Suprapubic skin (tissue), 4 donors: ENCODE data around the gene FAM120B. TPM values are rescaled to one million over a fixed set of nuclear protein-coding genes. Genes with fewer than 3 reads are reported as not detected.

Experiments
- DNase-seq, 2 donors: peaks; one replicate each; pipeline ENCODE4 v3.0.0-alpha.2; 2019; ENCODE audit warnings: low spot score in 2 of 2
- H3K27ac ChIP-seq: fragments of 200-600 bp; sonication (generic); one replicate; pipeline ENCODE4 v1.5.1; 2019
- H3K27me3 ChIP-seq: fragments of 200-600 bp; sonication (generic); one replicate; pipeline ENCODE4 v1.5.1; 2019
- H3K36me3 ChIP-seq: fragments of 200-600 bp; sonication (generic); one replicate; pipeline ENCODE4 v1.5.1; 2019
- H3K4me1 ChIP-seq: fragments of 200-600 bp; sonication (generic); one replicate; pipeline ENCODE4 v1.5.1; 2019
- H3K4me3 ChIP-seq: fragments of 200-600 bp; sonication (generic); one replicate; pipeline ENCODE4 v1.5.1; 2019; ENCODE audit warnings: mild to moderate bottlenecking
- H3K9me3 ChIP-seq: fragments of 200-600 bp; sonication (generic); one replicate; pipeline ENCODE4 v1.5.1; 2019
- EP300 ChIP-seq: sonication (generic); formaldehyde crosslinking; IDR thresholded peaks from one replicate; pipeline ENCODE4 v1.6.1; 2017; ENCODE audit warnings: antibody characterized with exemption
- POLR2A ChIP-seq, 2 donors: fragments of 450-650 bp; IDR thresholded peaks; one replicate each; pipeline ENCODE4 v1.6.1; 2017; ENCODE audit warnings: antibody characterized with exemption in 2 of 2, mild to moderate bottlenecking in 2 of 2, moderate library complexity in 2 of 2
- POLR2AphosphoS5 ChIP-seq, 3 donors: sonication (generic); formaldehyde crosslinking; IDR thresholded peaks; one replicate each; pipeline ENCODE4 v1.6.1; 2017; ENCODE audit warnings: antibody characterized with exemption in 3 of 3
- WGBS: methylation state at CpG from one replicate; pipeline ENCODE4 v1.1.5; 2018; 5-methylcytosine and 5-hydroxymethylcytosine counted together
- total RNA-seq, 4 donors: library from RNA; depleted of rRNA; stranded (reverse); fragments of >200 nt; gene quantifications; one replicate each; pipeline ENCODE4 v1.1.0, GENCODE V29; 2016
- TF ChIP-seq, protein P1 (sequence below), 2 donors: fragments of 200-600 bp in 1 of 2; fragments of 450-650 bp in 1 of 2; sonication (generic) in 1 of 2; IDR thresholded peaks; one replicate each; pipeline ENCODE4 v1.5.1; 2016 to 2019; ENCODE audit warnings: antibody characterized with exemption in 2 of 2, mild to moderate bottlenecking in 1 of 2, moderate library complexity in 1 of 2

Gene FAM120B
- total RNA-seq, 4 donors from 2014 or later, result 19.9 to 55.4 (median 27.6) TPM

GRCh38 chr6:170308761-170309160 lies 2.2 kb downstream of the FAM120B start:
- Histone ChIP-seq H3K4me3 (no peak overlapping the region), H3K9me3 (no peaks in the 10 kb centered on the region), H3K27me3 (no peaks in the 10 kb centered on the region), H3K36me3 (no peaks in the 10 kb centered on the region), H3K27ac (no peak overlapping the region), H3K4me1 (peaks cover 50% of the 10 kb centered on the region)
- no peak for DNase-seq
- no peak for TF ChIP-seq EP300
- 67% methylated on average over 1 of the region's 1 CpG for WGBS

- no peak overlapping the region for H3K27ac ChIP-seq
- no peaks in the 10 kb centered on the region for H3K9me3 ChIP-seq
- 84% methylated on average over 5 of the region's 5 CpGs for WGBS
- H3K36me3 ChIP-seq, result no peaks in the 10 kb centered on the region
- TF ChIP-seq, protein P1, sequence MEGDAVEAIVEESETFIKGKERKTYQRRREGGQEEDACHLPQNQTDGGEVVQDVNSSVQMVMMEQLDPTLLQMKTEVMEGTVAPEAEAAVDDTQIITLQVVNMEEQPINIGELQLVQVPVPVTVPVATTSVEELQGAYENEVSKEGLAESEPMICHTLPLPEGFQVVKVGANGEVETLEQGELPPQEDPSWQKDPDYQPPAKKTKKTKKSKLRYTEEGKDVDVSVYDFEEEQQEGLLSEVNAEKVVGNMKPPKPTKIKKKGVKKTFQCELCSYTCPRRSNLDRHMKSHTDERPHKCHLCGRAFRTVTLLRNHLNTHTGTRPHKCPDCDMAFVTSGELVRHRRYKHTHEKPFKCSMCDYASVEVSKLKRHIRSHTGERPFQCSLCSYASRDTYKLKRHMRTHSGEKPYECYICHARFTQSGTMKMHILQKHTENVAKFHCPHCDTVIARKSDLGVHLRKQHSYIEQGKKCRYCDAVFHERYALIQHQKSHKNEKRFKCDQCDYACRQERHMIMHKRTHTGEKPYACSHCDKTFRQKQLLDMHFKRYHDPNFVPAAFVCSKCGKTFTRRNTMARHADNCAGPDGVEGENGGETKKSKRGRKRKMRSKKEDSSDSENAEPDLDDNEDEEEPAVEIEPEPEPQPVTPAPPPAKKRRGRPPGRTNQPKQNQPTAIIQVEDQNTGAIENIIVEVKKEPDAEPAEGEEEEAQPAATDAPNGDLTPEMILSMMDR (IDR thresholded peaks at IDR 0.05), result no peak
- TF ChIP-seq POLR2A (IDR thresholded peaks at IDR 0.05) (no peak), POLR2AphosphoS5 (IDR thresholded peaks at IDR 0.05) (no peak), EP300 (no peak)
- no peaks in the 10 kb centered on the region for H3K27me3 ChIP-seq
- no peak overlapping the region for H3K4me3 ChIP-seq
- peaks cover 42% of the 10 kb centered on the region for H3K4me1 ChIP-seq
- no peak for DNase-seq
These were observed 5.1 kb downstream of the FAM120B start for GRCh38 chr6:170311696-170312095.

- no peak for DNase-seq
- WGBS, result 89% methylated on average over 2 of the region's 2 CpGs
- peaks cover 32% of the 10 kb centered on the region for H3K4me1 ChIP-seq
- no peak overlapping the region for H3K4me3 ChIP-seq
- H3K27me3 ChIP-seq, result no peaks in the 10 kb centered on the region
- H3K9me3 ChIP-seq, result no peaks in the 10 kb centered on the region
- TF ChIP-seq EP300, result no peak
- TF ChIP-seq, protein P1 (IDR thresholded peaks at IDR 0.05), result no peak
- no peak for TF ChIP-seq POLR2AphosphoS5 (IDR thresholded peaks at IDR 0.05)
- no peak for TF ChIP-seq POLR2A (IDR thresholded peaks at IDR 0.05)
- H3K36me3 ChIP-seq, result peaks cover 8% of the 10 kb centered on the region
- H3K27ac ChIP-seq, result no peak overlapping the region
These were observed 6.3 kb downstream of the FAM120B start for GRCh38 chr6:170312876-170313275.

GRCh38 chr6:170313716-170314295 lies 7.2 kb downstream of the FAM120B start:
- no peak for TF ChIP-seq POLR2AphosphoS5 (IDR thresholded peaks at IDR 0.05)
- TF ChIP-seq, protein P1 (IDR thresholded peaks at IDR 0.05), result no peak
- TF ChIP-seq EP300, result no peak
- no peak for TF ChIP-seq POLR2A (IDR thresholded peaks at IDR 0.05)
- Histone ChIP-seq H3K4me1 (peaks cover 23% of the 10 kb centered on the region), H3K4me3 (no peak overlapping the region), H3K27me3 (no peaks in the 10 kb centered on the region), H3K9me3 (no peaks in the 10 kb centered on the region), H3K27ac (no peak overlapping the region), H3K36me3 (peaks cover 16% of the 10 kb centered on the region)
- 94% methylated on average over 6 of the region's 6 CpGs for WGBS
- DNase-seq, result no peak

- WGBS, result 77% methylated on average over 5 of the region's 5 CpGs
- Histone ChIP-seq H3K27ac (no peak overlapping the region), H3K4me1 (peaks cover 13% of the 10 kb centered on the region), H3K4me3 (no peak overlapping the region), H3K36me3 (peaks cover 26% of the 10 kb centered on the region), H3K27me3 (no peaks in the 10 kb centered on the region), H3K9me3 (no peaks in the 10 kb centered on the region)
- TF ChIP-seq POLR2A (IDR thresholded peaks at IDR 0.05), result no peak
- TF ChIP-seq POLR2AphosphoS5 (IDR thresholded peaks at IDR 0.05), result no peak
- no peak for TF ChIP-seq EP300
- TF ChIP-seq, protein P1 (IDR thresholded peaks at IDR 0.05), result no peak
- DNase-seq, result no peak
These were observed 8.4 kb downstream of the FAM120B start for GRCh38 chr6:170314983-170315382.

GRCh38 chr6:170316071-170316470 lies 9.5 kb downstream of the FAM120B start:
- H3K4me3 ChIP-seq, result no peak overlapping the region
- TF ChIP-seq POLR2AphosphoS5 (IDR thresholded peaks at IDR 0.05), result no peak
- no peak for TF ChIP-seq POLR2A (IDR thresholded peaks at IDR 0.05)
- H3K9me3 ChIP-seq, result no peaks in the 10 kb centered on the region
- peaks cover 29% of the 10 kb centered on the region for H3K36me3 ChIP-seq
- DNase-seq, result no peak
- no peaks in the 10 kb centered on the region for H3K27me3 ChIP-seq
- WGBS, result 88% methylated on average over 4 of the region's 4 CpGs
- H3K27ac ChIP-seq, result no peak overlapping the region
- H3K4me1 ChIP-seq, result peaks cover 3% of the 10 kb centered on the region
